ENCODE data around the gene NUDT4. TPM values are rescaled to one million over a fixed set of nuclear protein-coding genes. Genes with fewer than 3 reads are reported as not detected.

NUDT4 gene
- total RNA-seq, 2 experiments from 2014 or later = 26.4 to 32.4 TPM

GRCh38 chr12:93403988-93404803 is 26.5 kb downstream of the NUDT4 start:
- no peak overlapping the region for H3K27ac ChIP-seq (ENCODE audit: low read depth, low read length, poor library complexity, severe bottlenecking)
- H3K9me3 ChIP-seq (ENCODE audit: low read length) = no peaks in the 10 kb centered on the region
- no peaks in the 10 kb centered on the region for H3K4me1 ChIP-seq (ENCODE audit: insufficient read depth, low read length, poor library complexity, severe bottlenecking)
- BruUV-seq (replicated peaks) = no TSS peak
- H4K20me1 ChIP-seq (ENCODE audit: insufficient read depth, low read length) = peaks cover 12% of the 10 kb centered on the region
- ChIA-PET POLR2A (interaction anchor here (0.7 to 1.8 kb wide), 6 partner anchors 10 to 529 kb away, joined by 3 to 4 read pairs (median 4); no protein-coding TSS in a partner anchor), CTCF (ENCODE audit: unreplicated experiment) (no interaction called here)
- DNase-seq (ENCODE audit: low spot score) = no peak
- H3K4me2 ChIP-seq (ENCODE audit: low read length) = no peak overlapping the region
- no peaks in the 10 kb centered on the region for H3K9me2 ChIP-seq (ENCODE audit: insufficient read depth, low read length)
- no peak overlapping the region for H2AFZ ChIP-seq (ENCODE audit: low read length)
- H3K79me2 ChIP-seq (ENCODE audit: insufficient read depth, low read depth, low read length) = peaks cover 5% of the 10 kb centered on the region; the same call in 1 of the 2 replicates
- no peak overlapping the region for H3K4me3 ChIP-seq (ENCODE audit: low read depth, low read length, poor library complexity, severe bottlenecking)
- TF ChIP-seq CTCF (conservative IDR thresholded peaks at IDR 0.05; ENCODE audit: low read length) (no peak), EZH2phosphoT487 (IDR thresholded peaks at IDR 0.05; ENCODE audit: borderline replicate concordance, low read depth, low read length) (no peak)
- peaks cover 60% of the 10 kb centered on the region for H3K36me3 ChIP-seq (ENCODE audit: insufficient read depth, low read length)
- intact Hi-C loops (cut with micrococcal nuclease; ENCODE audit: unreplicated experiment) = no loop called here

GRCh38 chr12:93404961-93405849 is 27.5 kb downstream of the NUDT4 start:
- no peak overlapping the region for H2AFZ ChIP-seq (ENCODE audit: low read length)
- POLR2A ChIA-PET = interaction anchor here (0.6 to 1.8 kb wide), 9 partner anchors 9 to 829 kb away, joined by 3 to 5 read pairs (median 4); no protein-coding TSS in a partner anchor
- no peak overlapping the region for H3K4me3 ChIP-seq (ENCODE audit: low read depth, low read length, poor library complexity, severe bottlenecking)
- peaks cover 12% of the 10 kb centered on the region for H4K20me1 ChIP-seq (ENCODE audit: insufficient read depth, low read length)
- no TSS peak for BruUV-seq (replicated peaks)
- no peak overlapping the region for H3K4me2 ChIP-seq (ENCODE audit: low read length)
- CTCF ChIA-PET (ENCODE audit: unreplicated experiment) = no interaction called here
- H3K4me1 ChIP-seq (ENCODE audit: insufficient read depth, low read length, poor library complexity, severe bottlenecking) = no peaks in the 10 kb centered on the region
- H3K9me3 ChIP-seq (ENCODE audit: low read length) = no peaks in the 10 kb centered on the region
- intact Hi-C loops (cut with micrococcal nuclease; ENCODE audit: unreplicated experiment) = no loop called here
- no peak overlapping the region for H3K27ac ChIP-seq (ENCODE audit: low read depth, low read length, poor library complexity, severe bottlenecking)
- TF ChIP-seq EZH2phosphoT487 (IDR thresholded peaks at IDR 0.05; ENCODE audit: borderline replicate concordance, low read depth, low read length) (no peak), CTCF (conservative IDR thresholded peaks at IDR 0.05; ENCODE audit: low read length) (no peak)
- H3K36me3 ChIP-seq (ENCODE audit: insufficient read depth, low read length) = peaks cover 69% of the 10 kb centered on the region
- H3K79me2 ChIP-seq (ENCODE audit: insufficient read depth, low read depth, low read length) = peaks cover 8% of the 10 kb centered on the region; the same call in 1 of the 2 replicates
- DNase-seq (ENCODE audit: low spot score) = no peak
- H3K9me2 ChIP-seq (ENCODE audit: insufficient read depth, low read length) = no peaks in the 10 kb centered on the region
